Measurements from ENCODE around the gene CARHSP1. TPM values are rescaled to one million over a fixed set of nuclear protein-coding genes. Genes with fewer than 3 reads are reported as not detected.

CARHSP1 gene
- total and polyA plus RNA-seq, 9 of the 15 experiments (the other 6 are each of a cell fraction or from before 2014, with no cell fraction given) = 5.8 to 114 (median 41.1) TPM

GRCh38 chr16:8868416-8869211 lies at the start of gene CARHSP1 (continued):
- TF ChIP-seq E2F5 (CRISPR knock-in tag; IDR thresholded peaks at IDR 0.05) = no peak
- 0 out of 2 replicates have a peak, but pooled peaks have one; percentile 30 for TF ChIP-seq MTA3 (IDR thresholded peaks at IDR 0.05; ENCODE audit: borderline replicate concordance)
- TF ChIP-seq SOX6 (IDR thresholded peaks at IDR 0.05) = peak; percentile 31; the same call in 1 of the 2 replicates
- no peak for TF ChIP-seq ZNF12 (CRISPR knock-in tag; IDR thresholded peaks at IDR 0.05)
- peak; percentile 72 for TF ChIP-seq EGR1 (conservative IDR thresholded peaks at IDR 0.05)
- TF ChIP-seq REST (IDR thresholded peaks at IDR 0.05; ENCODE audit: borderline replicate concordance) = no peak
- no peak for TF ChIP-seq REST (CRISPR knock-in tag; IDR thresholded peaks at IDR 0.05; ENCODE audit: low read depth)
- TF ChIP-seq, protein P1, sequence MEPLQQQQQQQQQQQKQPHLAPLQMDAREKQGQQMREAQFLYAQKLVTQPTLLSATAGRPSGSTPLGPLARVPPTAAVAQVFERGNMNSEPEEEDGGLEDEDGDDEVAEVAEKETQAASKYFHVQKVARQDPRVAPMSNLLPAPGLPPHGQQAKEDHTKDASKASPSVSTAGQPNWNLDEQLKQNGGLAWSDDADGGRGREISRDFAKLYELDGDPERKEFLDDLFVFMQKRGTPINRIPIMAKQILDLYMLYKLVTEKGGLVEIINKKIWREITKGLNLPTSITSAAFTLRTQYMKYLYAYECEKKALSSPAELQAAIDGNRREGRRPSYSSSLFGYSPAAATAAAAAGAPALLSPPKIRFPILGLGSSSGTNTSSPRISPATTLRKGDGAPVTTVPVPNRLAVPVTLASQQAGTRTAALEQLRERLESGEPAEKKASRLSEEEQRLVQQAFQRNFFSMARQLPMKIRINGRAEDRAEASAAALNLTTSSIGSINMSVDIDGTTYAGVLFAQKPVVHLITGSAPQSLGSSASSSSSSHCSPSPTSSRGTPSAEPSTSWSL (CRISPR knock-in tag; IDR thresholded peaks at IDR 0.05; ENCODE audit: borderline replicate concordance) = no peak
- no peak for TF ChIP-seq PURB (CRISPR knock-in tag; IDR thresholded peaks at IDR 0.05; ENCODE audit: low read depth)
- TF ChIP-seq ZBTB17 (CRISPR knock-in tag; IDR thresholded peaks at IDR 0.05) = no peak
- TF ChIP-seq ZNF717 (CRISPR knock-in tag; IDR thresholded peaks at IDR 0.05) = no peak
- no peak for TF ChIP-seq POLR3A (IDR thresholded peaks at IDR 0.05; ENCODE audit: borderline replicate concordance, extremely low read depth, insufficient read depth, insufficient read length)
- no peak for TF ChIP-seq FOXM1 (IDR thresholded peaks at IDR 0.05; ENCODE audit: low read depth)
- TF ChIP-seq FOXM1 (CRISPR knock-in tag; IDR thresholded peaks at IDR 0.05; ENCODE audit: low read depth) = no peak
- no peak for TF ChIP-seq SRSF7 (optimal IDR thresholded peaks at IDR 0.05; ENCODE audit: low read depth, low read length)
- no peak for TF ChIP-seq BRCA1 (IDR thresholded peaks at IDR 0.05)
- TF ChIP-seq BRCA1 (CRISPR knock-in tag; IDR thresholded peaks at IDR 0.05) = 0 out of 2 replicates have a peak, but pooled peaks have one; percentile 68
- TF ChIP-seq HNRNPUL1 (IDR thresholded peaks at IDR 0.05; ENCODE audit: low read length) = no peak
- no peak for TF ChIP-seq NR2F6 (CRISPR knock-in tag; IDR thresholded peaks at IDR 0.05)
- no peak for TF ChIP-seq HNRNPH1 (optimal IDR thresholded peaks at IDR 0.05; ENCODE audit: low read depth, low read length)

Data from K562 (cell line).